ENCODE measurements around the gene E2F8.

The E2F8 gene

DNA sequence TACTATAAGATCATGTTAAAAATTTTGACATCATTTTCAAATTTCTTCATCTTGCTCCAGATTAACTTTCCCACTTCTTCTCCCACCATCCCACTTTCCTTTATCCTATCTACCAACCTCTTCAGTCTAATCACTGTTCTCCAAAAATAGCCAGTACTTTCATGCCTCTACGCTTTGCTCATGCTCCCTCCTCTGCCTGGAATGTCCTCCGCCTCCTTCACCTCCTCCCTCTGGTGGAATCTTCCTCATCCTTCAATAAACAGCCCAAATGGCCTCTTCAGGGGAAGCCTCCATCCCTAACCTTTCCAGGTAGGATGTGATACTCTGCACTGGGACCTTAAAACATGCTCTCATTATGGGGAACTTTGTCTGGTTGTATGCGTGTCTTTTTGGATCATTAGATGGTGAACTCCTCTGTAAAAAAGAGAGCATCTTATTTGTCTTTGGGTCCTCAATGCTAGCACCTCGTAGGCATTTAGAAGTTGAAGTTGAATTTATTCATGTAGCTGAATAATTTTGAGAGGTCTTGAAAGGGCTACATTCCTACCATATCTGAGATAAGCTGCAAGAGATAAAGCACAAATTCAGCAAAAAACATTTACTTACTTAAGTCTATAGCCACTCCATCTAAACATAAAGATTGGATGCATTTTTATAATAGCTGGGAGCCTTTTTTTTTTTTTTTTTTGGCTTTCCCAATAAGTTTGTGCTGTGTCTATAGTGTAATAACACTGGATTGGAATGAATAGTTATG, 31.0 kb downstream of the E2F8 start:
- TF ChIP-seq, protein P1, sequence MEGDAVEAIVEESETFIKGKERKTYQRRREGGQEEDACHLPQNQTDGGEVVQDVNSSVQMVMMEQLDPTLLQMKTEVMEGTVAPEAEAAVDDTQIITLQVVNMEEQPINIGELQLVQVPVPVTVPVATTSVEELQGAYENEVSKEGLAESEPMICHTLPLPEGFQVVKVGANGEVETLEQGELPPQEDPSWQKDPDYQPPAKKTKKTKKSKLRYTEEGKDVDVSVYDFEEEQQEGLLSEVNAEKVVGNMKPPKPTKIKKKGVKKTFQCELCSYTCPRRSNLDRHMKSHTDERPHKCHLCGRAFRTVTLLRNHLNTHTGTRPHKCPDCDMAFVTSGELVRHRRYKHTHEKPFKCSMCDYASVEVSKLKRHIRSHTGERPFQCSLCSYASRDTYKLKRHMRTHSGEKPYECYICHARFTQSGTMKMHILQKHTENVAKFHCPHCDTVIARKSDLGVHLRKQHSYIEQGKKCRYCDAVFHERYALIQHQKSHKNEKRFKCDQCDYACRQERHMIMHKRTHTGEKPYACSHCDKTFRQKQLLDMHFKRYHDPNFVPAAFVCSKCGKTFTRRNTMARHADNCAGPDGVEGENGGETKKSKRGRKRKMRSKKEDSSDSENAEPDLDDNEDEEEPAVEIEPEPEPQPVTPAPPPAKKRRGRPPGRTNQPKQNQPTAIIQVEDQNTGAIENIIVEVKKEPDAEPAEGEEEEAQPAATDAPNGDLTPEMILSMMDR (conservative IDR thresholded peaks at IDR 0.05; ENCODE audit: low read depth, low read length) = peak; percentile 10
- H3K4me3 ChIP-seq (ENCODE audit: low read depth, low read length) = no peak overlapping the region
- peak; percentile 16 for DNase-seq (ENCODE audit: low read depth)

DNA sequence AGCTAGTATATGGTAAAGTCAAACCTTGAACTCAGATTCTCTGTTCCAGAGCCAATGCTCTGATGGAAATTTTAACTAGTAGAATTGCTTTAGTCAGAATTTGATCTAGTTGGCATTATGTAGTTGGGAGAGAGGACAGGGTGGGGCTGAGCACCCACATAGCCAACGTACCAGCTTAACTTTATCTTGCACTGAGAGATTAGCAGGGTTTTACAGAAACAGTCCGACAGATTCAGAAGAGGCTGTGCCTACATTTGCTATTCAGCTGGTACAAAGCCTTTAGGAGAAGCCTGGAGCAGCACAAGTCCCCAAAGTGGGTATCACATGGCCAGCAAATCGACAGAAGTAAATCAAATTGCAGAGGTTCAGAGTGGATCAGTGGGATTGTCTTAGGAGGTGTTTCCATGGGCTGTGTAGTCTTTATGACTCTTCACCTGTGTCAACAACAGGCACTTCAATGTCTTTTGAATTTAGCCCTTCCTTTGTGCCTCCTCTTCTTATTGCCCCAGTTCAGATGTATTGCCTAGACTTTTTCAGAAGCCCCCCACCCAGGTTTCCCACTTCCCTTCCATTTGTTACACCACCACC, 31.7 kb downstream of the E2F8 start:
- no peak overlapping the region for H3K4me3 ChIP-seq (ENCODE audit: low read depth, low read length)
- DNase-seq (ENCODE audit: low read depth) = no peak
- TF ChIP-seq, protein P1 (conservative IDR thresholded peaks at IDR 0.05; ENCODE audit: low read depth, low read length) = no peak

DNA sequence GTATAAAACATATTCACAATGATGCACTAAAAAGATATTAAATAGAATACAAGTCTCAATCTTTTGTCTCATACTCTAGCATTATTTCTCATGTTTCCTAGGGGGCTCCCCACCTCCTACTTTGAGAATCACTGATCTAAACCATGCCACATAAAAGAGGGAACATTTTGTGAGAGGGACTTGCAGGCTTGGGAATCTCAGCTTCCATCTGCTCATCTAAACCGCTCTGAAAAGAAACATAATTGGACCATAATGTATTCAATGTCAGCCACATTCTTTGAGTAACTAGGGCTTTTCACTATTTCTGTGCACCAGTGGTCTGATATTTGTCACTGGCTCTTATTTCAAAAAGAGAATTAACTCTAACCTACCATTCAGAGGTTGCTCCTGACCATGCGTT, 32.6 kb downstream of the E2F8 start:
- H3K4me3 ChIP-seq (ENCODE audit: low read depth, low read length) = no peak overlapping the region
- TF ChIP-seq, protein P1 (conservative IDR thresholded peaks at IDR 0.05; ENCODE audit: low read depth, low read length) = no peak
- no peak for DNase-seq (ENCODE audit: low read depth)

DNA sequence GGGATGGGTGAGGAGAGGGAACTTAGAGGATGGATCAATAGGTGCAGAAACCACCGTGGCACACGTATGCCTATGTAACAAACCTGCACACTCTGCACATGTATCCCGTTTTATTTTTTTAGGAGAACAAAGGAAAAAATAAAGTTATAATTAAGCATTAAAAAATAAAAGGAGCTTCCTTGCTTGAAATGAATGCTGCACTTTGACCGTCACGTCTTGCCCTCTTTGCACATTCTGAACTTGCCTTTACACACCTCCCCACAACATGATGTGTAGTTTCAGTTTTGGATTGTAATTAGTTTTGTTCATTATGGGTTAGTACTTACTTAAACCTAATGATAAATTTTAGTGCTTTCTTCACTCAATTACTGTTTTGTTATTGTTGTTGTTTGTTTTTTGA, 35.9 kb downstream of the E2F8 start:
- no peak for DNase-seq (ENCODE audit: low read depth)
- TF ChIP-seq, protein P1 (conservative IDR thresholded peaks at IDR 0.05; ENCODE audit: low read depth, low read length) = no peak

DNA sequence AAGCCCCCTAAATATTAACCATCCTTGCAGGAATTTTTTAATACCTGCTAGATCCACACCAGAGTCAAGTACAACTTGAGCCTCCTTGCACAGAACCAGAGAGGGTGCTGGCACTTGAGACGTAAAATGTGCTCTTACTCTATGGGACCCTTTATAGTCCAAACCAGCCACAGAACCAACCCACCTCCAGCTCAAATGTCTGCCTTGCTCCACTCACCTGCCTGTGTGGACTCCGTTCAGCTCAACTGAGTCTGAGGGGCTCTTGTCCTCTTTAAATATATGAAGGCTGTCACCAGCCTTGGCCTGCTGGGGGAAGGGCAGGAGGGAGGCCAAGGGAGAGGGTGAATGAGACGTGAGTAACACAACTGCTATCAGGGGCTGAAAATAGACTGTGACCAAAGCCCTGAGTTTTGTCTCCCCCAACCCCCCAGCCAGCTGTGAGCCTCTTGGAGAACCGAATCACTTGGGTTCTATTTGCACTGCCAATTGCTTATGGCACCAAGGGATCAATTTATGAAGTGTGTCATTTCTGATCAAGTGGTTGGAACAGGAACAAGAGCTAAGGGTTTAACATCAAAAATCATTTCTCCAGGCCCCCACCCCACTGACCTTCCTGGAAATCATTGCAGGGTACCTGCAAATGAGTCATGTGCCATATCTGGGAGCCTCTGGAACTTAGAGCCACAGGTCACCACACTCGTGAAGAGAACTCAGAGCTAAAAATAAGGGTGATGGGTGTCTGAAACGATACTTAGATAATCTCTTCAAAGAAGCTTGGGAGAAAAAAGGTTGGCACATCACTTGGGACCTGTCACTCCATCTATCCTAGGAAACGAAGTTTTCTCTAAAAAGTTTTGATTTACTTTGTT, 38.8 kb downstream of the E2F8 start, which contains the start of gene CSRP3:
TSS of gene CSRP3 (minus strand) at position 247 of the 869 bp plus-strand sequence. CDS start 9,535 bp downstream, outside the sequence.
- no peak within 1 kb of the TSS for H3K4me3 ChIP-seq (ENCODE audit: low read depth, low read length)
- no peak for DNase-seq (ENCODE audit: low read depth)
- TF ChIP-seq, protein P1 (conservative IDR thresholded peaks at IDR 0.05; ENCODE audit: low read depth, low read length) = no peak

More for the DNA sequence above, 35.9 kb downstream of the E2F8 start:
- H3K4me3 ChIP-seq (ENCODE audit: low read depth, low read length) = no peak overlapping the region

DNA sequence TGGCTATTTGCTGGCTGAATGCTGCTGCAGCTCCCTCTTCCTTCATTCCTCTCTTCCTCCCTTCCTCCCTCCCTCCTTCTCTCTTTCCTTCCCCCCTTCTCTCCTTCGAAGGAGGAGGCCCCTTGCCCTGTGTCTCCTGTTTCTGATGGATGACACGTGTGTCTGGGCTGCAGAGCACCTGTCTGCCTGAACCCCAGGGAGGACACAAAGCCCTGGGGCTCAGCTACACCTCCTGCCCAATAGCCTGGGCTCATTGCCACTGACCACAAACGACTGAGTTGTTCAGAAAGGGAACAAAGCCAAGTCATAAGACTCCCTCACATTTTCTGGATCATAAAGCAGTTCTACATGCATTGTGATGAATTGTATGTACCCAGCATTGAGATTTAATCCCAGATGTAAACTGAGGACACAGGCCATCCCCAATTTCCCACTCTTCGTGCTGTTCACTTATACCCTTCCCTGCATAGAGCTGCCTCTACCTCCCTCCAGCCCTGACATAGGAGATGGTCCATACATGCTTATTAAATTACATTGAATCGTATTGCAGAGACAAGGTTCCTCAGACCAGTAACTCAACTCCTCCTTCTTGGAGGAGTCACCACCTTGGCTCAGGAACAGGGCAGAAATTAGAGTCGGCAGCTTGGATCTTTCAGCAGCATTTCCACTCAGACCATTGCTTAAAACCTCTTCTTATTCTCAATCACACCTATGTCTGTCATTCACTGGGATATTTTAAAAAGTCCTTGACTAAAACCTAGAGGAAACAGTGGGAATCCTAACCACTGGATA, 40.1 kb downstream of the E2F8 start:
- no peak overlapping the region for H3K4me3 ChIP-seq (ENCODE audit: low read depth, low read length)
- TF ChIP-seq, protein P1 (conservative IDR thresholded peaks at IDR 0.05; ENCODE audit: low read depth, low read length) = no peak
- DNase-seq (ENCODE audit: low read depth) = peak; percentile 74

Measured in choroid plexus epithelial cell (primary cell).